Tibial nerve (tissue), 4 donors: ENCODE data around the gene LRIG2. TPM values are rescaled to one million over a fixed set of nuclear protein-coding genes. Genes with fewer than 3 reads are reported as not detected.
A peak's percentile ranks its signal among the peaks of the same experiment; 100 is the strongest.

Experiments
- DNase-seq, 2 donors: peaks; one replicate each; pipeline ENCODE4 v3.0.0-alpha.2; 2019; ENCODE audit warnings: low spot score in 2 of 2
- H3K27ac ChIP-seq, 4 donors: fragments of 200-600 bp; sonication (generic) in 3 of 4; one replicate each; pipeline ENCODE4 v1.5.1; 2017 to 2019; ENCODE audit warnings: mild to moderate bottlenecking in 1 of 4
- H3K27me3 ChIP-seq, 2 donors: fragments of 200-600 bp; sonication (generic) in 1 of 2; one replicate each; pipeline versions ENCODE4 v1.5.1 to v1.6.0; 2017 to 2019
- H3K36me3 ChIP-seq, 3 donors: fragments of 200-600 bp; sonication (generic); one replicate each; pipeline ENCODE4 v1.5.1; 2018 to 2019
- H3K4me1 ChIP-seq, 4 donors: fragments of 200-600 bp; sonication (generic) in 3 of 4; one replicate each; pipeline ENCODE4 v1.5.1; 2017 to 2019
- H3K4me3 ChIP-seq, 4 donors: fragments of 200-600 bp; sonication (generic) in 3 of 4; one replicate each; pipeline ENCODE4 v1.5.1; 2017 to 2019; ENCODE audit warnings: mild to moderate bottlenecking in 1 of 4, moderate library complexity in 1 of 4
- H3K9me3 ChIP-seq, 4 donors: fragments of 200-600 bp; sonication (generic) in 3 of 4; one replicate each; pipeline ENCODE4 v1.5.1; 2017 to 2019
- EP300 ChIP-seq, 2 donors: sonication (generic); formaldehyde crosslinking; IDR thresholded peaks; one replicate each; pipeline ENCODE4 v1.6.1; 2017; ENCODE audit warnings: antibody characterized with exemption in 2 of 2, mild to moderate bottlenecking in 1 of 2
- POLR2A ChIP-seq, 2 donors: fragments of 450-650 bp; IDR thresholded peaks; one replicate each; pipeline ENCODE4 v1.6.1; 2017; ENCODE audit warnings: antibody characterized with exemption in 2 of 2, mild to moderate bottlenecking in 2 of 2, moderate library complexity in 2 of 2
- WGBS, 2 donors: methylation state at CpG; one replicate each; pipeline ENCODE4 v1.1.5; 2018; 5-methylcytosine and 5-hydroxymethylcytosine counted together
- total RNA-seq, 4 donors: library from RNA; depleted of rRNA; stranded (reverse); fragments of >200 nt; gene quantifications; one replicate each; pipeline ENCODE4 v1.1.0, GENCODE V29; 2016
- TF ChIP-seq, protein P1 (sequence below), 5 experiments: fragments of 200-600 bp in 3 of 5; fragments of 450-650 bp in 2 of 5; sonication (generic) in 3 of 5; IDR thresholded peaks; one replicate each; pipeline ENCODE4 v1.5.1; 2016 to 2019; ENCODE audit warnings: antibody characterized with exemption in 5 of 5, mild to moderate bottlenecking in 3 of 5, moderate library complexity in 2 of 5

The LRIG2 gene
- total RNA-seq, 4 donors from 2014 or later: 22.2 to 75.9 (median 25.3) TPM

DNA sequence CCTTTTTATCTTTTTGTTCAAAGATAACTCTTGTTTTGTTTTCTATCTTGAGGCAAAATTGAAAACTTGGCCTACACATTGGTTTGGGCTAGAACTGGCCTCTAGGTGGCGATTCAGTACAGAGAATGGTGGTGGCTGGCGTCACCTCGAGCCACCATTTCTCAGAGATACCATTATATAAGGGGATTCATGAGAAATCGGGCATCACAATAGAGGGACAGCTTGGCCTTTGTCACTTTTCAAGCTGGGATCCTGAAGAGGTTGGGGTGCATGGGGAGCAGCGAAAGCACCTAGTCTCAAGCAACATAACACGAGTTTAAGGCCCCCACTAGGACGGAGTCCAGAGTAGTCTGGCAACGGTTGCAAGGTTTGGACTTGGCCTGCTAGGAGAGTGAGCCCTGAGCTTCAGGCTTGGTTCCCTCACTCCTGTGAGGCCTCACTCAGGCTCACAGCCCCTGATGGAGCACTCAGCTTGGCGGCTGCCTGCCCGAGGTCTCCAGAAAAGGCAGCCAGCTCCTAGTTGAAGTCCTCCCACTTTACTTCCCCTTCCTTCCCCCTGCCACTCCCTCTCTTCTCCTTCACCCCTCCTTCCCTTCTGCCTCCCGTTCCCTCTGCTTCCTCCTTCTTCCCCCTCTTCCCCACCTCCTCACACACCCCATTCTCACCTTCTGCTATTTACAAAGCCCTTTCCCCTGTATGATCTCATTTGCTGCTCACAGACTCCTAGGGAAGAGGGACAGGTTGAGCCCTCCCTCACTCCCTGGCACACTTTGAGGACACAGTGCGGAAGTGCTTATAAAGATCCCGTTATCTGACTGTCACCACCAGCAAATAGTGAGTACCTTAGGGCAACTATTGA lies 67.8 kb downstream of the LRIG2 start:
- DNase-seq: peak; percentile 45 to 82
- TF ChIP-seq EP300 (IDR thresholded peaks at IDR 0.05) (no peak), POLR2A (IDR thresholded peaks at IDR 0.05) (no peak)
- TF ChIP-seq, protein P1, sequence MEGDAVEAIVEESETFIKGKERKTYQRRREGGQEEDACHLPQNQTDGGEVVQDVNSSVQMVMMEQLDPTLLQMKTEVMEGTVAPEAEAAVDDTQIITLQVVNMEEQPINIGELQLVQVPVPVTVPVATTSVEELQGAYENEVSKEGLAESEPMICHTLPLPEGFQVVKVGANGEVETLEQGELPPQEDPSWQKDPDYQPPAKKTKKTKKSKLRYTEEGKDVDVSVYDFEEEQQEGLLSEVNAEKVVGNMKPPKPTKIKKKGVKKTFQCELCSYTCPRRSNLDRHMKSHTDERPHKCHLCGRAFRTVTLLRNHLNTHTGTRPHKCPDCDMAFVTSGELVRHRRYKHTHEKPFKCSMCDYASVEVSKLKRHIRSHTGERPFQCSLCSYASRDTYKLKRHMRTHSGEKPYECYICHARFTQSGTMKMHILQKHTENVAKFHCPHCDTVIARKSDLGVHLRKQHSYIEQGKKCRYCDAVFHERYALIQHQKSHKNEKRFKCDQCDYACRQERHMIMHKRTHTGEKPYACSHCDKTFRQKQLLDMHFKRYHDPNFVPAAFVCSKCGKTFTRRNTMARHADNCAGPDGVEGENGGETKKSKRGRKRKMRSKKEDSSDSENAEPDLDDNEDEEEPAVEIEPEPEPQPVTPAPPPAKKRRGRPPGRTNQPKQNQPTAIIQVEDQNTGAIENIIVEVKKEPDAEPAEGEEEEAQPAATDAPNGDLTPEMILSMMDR (IDR thresholded peaks at IDR 0.05): peak; percentile 63 to 79 (median 72)
- 39 to 40% methylated on average over 13 of the region's 13 CpGs for WGBS, 2 donors
- peaks cover 0 to 31% (median 3%) of the 10 kb centered on the region in 4 donors for H3K4me1 ChIP-seq
- peak overlapping the region in 2 of 4 donors; percentile 25 to 32 for H3K27ac ChIP-seq
- H3K27me3 ChIP-seq: no peaks in the 10 kb centered on the region
- no peak overlapping the region for H3K4me3 ChIP-seq
- H3K9me3 ChIP-seq: no peaks in the 10 kb centered on the region
- H3K36me3 ChIP-seq: no peaks in the 10 kb centered on the region

DNA sequence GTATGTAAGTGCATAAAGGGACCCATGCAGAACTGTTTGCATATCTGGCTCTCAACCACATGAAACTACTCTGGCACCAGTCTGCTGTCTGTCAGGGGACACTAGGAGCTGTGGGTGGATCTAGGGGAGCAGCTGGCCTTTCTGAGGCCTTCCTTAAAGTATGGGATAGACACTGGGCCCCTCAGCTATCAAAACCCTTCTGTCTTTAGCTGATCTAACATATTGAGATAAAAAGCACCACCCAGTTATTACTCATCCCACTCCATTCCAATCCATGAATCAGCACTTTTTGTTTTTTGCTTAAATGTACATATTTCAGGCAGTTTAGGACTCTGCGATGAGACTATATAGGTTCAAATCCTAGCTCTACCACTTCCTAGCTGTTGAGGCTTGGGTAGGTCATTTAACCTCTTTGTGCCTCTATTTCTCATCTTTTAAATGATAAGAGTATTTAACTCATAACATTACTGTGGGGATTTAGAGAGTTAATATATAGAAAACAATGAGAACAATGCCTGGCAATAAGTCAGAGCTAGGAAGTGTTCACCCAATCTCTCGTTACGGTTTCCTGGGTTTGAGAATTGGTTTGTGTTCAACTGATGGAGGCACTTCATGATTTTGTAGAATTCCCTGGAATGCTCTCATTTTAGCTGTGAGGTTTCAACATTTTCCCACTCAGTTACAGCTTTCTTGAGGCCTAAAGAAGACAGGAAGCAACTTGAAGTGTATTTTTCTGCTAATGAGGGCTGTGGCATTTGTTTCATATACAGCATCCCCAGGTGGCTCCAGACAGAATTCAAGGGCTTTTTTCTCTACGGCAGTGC lies 68.9 kb downstream of the LRIG2 start:
- TF ChIP-seq, protein P1 (IDR thresholded peaks at IDR 0.05): no peak
- TF ChIP-seq POLR2A (IDR thresholded peaks at IDR 0.05): no peak
- WGBS, 2 donors: 61% methylated on average over 4 of the region's 4 CpGs
- Histone ChIP-seq H3K4me1 (peaks cover 0 to 31% (median 3%) of the 10 kb centered on the region in 4 donors), H3K4me3 (no peak overlapping the region), H3K36me3 (no peaks in the 10 kb centered on the region), H3K27ac (no peak overlapping the region), H3K27me3 (no peaks in the 10 kb centered on the region), H3K9me3 (no peaks in the 10 kb centered on the region)
- DNase-seq: no peak

DNA sequence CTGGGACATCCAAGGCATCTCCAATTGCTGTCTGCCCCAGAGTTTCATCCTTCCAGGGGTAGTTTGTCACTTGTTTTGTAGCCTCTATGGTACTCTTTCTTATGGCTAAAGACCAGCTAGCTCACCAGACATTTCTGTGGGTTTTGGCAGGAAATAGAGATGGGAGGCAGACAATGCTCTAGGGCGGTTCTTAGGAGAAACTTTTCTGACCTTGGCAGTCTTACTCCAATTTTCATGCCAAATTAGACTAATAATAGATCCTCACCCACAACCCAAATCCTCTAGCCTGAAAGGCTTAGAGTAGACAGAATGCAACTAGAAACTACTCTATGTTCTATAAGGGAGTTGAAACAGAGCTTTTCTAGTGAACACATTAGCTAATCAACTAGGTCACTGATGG lies 69.8 kb downstream of the LRIG2 start:
- no peaks in the 10 kb centered on the region for H3K9me3 ChIP-seq
- WGBS, 2 donors: 8 to 17% methylated on average over 1 of the region's 1 CpG
- H3K27ac ChIP-seq: no peak overlapping the region
- H3K4me3 ChIP-seq: no peak overlapping the region
- TF ChIP-seq, protein P1 (IDR thresholded peaks at IDR 0.05): no peak
- TF ChIP-seq EP300 (IDR thresholded peaks at IDR 0.05) (no peak), POLR2A (IDR thresholded peaks at IDR 0.05) (no peak)
- no peaks in the 10 kb centered on the region for H3K36me3 ChIP-seq
- DNase-seq: no peak
- no peaks in the 10 kb centered on the region for H3K27me3 ChIP-seq
- peaks cover 0 to 31% (median 3%) of the 10 kb centered on the region in 4 donors for H3K4me1 ChIP-seq

DNA sequence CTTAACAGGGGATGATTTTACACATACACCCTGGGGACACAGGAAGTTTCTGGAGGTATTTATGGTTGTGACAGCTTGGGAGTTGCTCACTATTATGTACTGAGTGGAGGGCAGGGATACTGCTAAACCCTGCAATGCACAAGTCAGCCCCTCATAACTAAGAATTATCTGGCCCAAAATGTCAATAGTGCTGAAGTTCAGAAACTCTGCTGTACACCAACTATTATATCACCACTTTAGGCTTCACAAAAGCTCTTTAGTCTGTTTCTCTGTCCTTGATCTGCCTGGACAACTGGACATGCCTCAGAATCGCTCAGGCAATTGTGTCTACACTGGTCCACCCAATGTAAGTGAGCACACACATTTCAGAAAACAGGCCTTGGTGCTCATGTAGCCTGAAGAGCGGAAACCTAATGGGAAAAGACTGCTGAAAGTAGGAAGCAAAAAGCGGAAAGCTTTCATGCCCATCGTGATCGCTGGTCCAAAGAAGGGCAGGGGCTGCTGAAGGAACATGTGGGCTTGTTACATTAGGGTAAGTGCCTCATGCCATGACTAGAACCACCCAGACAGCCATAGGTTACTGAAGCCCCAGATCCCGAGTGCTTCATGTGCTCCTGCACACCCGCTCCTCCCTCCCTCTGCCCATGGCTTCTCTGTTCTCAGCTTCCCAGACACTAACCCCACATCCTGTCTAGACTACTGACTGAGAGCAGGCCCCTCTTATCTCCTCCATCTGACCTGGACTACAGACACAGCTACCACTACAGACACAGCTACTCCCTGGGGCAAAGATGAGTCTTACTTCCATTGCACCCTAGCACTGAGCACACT lies 73.5 kb downstream of the LRIG2 start:
- WGBS, 2 donors: 87 to 89% methylated on average over 7 of the region's 7 CpGs
- no peaks in the 10 kb centered on the region for H3K36me3 ChIP-seq
- no peaks in the 10 kb centered on the region for H3K27me3 ChIP-seq
- no peak overlapping the region for H3K27ac ChIP-seq
- H3K4me3 ChIP-seq: no peak overlapping the region
- DNase-seq: no peak
- H3K4me1 ChIP-seq: peaks cover 0 to 21% (median 2%) of the 10 kb centered on the region in 4 donors
- TF ChIP-seq EP300 (IDR thresholded peaks at IDR 0.05): no peak
- TF ChIP-seq, protein P1 (IDR thresholded peaks at IDR 0.05): no peak
- TF ChIP-seq POLR2A (IDR thresholded peaks at IDR 0.05): no peak
- no peaks in the 10 kb centered on the region for H3K9me3 ChIP-seq
